ENCODE results near the gene PLA2G15. TPM values are rescaled to one million over a fixed set of nuclear protein-coding genes. Genes with fewer than 3 reads are reported as not detected.

PLA2G15 gene
- total and polyA plus RNA-seq, 2 donors (not counting 1 experiment from before 2014, with no cell fraction given), result 6.1 to 12.5 TPM

DNA sequence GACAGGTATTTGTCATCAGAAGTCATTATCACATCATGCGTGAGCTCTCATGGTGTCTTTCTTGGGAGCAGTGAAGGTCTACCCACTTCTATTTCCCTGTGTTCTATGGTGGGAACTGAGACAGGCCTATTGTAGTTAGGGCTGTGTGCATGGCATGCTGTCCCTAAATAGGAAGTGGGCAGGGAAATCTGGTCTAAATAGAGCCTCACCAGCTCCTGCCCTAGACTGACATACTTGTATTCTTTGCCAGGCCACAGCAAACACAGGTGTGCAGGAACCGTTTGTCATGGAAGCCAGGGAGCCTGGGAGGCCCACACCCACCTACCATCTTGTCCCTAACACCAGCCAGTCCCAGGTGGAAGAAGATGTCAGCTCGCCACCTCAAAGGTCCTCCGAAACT lies 29.3 kb downstream of the PLA2G15 start:
- H4K20me1 ChIP-seq (ENCODE audit: control insufficient read depth, insufficient read depth, low read length, poor library complexity, severe bottlenecking), result peaks cover 35% of the 10 kb centered on the region
- peaks cover 9 to 43% of the 10 kb centered on the region in 2 experiments for H3K36me3 ChIP-seq (replicated peaks in 1 of 2; ENCODE audit: control extremely low read depth in 1 of 2, control insufficient read depth in 1 of 2, extremely low read depth in 1 of 2, insufficient read depth in 2 of 2, low read length in 1 of 2)
- Mint-ChIP-seq H3K9me3 (ENCODE audit: insufficient read depth) (no peaks in the 10 kb centered on the region), H3K4me3 (peak overlapping the region; percentile 19), H3K27ac (peak overlapping the region; percentile 71), H3K27me3 (no peaks in the 10 kb centered on the region), H3K4me1 (peaks cover 57% of the 10 kb centered on the region)
- ChIA-PET POLR2A (interaction anchor here (0.5 to 1.0 kb wide), 2 partner anchors 10 to 36 kb away, joined by 4 to 5 read pairs; partner anchors contain the start of genes PRMT7 and SLC7A6OS), CTCF (interaction anchor here (0.8 to 3.6 kb wide), 7 partner anchors 8 to 54 kb away, joined by 3 to 20 read pairs (median 5); partner anchors contain the start of gene SLC7A6)
- H3K9ac ChIP-seq (ENCODE audit: low read length), result no peak overlapping the region
- WGBS (ENCODE audit: insufficient coverage), result 91% methylated on average over 3 of the region's 4 CpGs
- TF ChIP-seq, protein P1, sequence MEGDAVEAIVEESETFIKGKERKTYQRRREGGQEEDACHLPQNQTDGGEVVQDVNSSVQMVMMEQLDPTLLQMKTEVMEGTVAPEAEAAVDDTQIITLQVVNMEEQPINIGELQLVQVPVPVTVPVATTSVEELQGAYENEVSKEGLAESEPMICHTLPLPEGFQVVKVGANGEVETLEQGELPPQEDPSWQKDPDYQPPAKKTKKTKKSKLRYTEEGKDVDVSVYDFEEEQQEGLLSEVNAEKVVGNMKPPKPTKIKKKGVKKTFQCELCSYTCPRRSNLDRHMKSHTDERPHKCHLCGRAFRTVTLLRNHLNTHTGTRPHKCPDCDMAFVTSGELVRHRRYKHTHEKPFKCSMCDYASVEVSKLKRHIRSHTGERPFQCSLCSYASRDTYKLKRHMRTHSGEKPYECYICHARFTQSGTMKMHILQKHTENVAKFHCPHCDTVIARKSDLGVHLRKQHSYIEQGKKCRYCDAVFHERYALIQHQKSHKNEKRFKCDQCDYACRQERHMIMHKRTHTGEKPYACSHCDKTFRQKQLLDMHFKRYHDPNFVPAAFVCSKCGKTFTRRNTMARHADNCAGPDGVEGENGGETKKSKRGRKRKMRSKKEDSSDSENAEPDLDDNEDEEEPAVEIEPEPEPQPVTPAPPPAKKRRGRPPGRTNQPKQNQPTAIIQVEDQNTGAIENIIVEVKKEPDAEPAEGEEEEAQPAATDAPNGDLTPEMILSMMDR (IDR thresholded peaks at IDR 0.05), result no peak
- TF ChIP-seq EZH2 (IDR thresholded peaks at IDR 0.05; ENCODE audit: borderline replicate concordance, insufficient read depth, low read depth, low read length, poor library complexity, severe bottlenecking), result no peak
- H3K4me1 ChIP-seq (ENCODE audit: control insufficient read depth in 2 of 2, insufficient read depth in 2 of 2, low read length in 2 of 2), result peaks cover 43 to 54% of the 10 kb centered on the region in 2 donors
- H3K9me3 ChIP-seq (ENCODE audit: control extremely low read depth in 1 of 3, control insufficient read depth in 2 of 3, insufficient read depth in 1 of 3, low read length in 2 of 3), result no peaks in the 10 kb centered on the region
- ATAC-seq (ENCODE audit: low read depth), result no peak
- no peak for DNase-seq
- H3K27ac ChIP-seq (ENCODE audit: low read length in 2 of 2), result peak overlapping the region in 1 of 2 donors; percentile 1
- no peak overlapping the region for H3K4me3 ChIP-seq (ENCODE audit: control extremely low read depth in 1 of 5, extremely low read depth in 1 of 5, insufficient read depth in 1 of 5, low read depth in 2 of 5, low read length in 4 of 5)
- H2AFZ ChIP-seq (ENCODE audit: insufficient read depth, low read depth, low read length, poor library complexity, severe bottlenecking), result no peak overlapping the region
- H3K4me2 ChIP-seq (replicated peaks; ENCODE audit: low read depth, low read length, poor library complexity, severe bottlenecking), result peak overlapping the region; percentile 62
- no peaks in the 10 kb centered on the region for H3K27me3 ChIP-seq (replicated peaks in 1 of 4; ENCODE audit: control extremely low read depth in 1 of 4, control insufficient read depth in 3 of 4, insufficient read depth in 4 of 4, low read length in 3 of 4)
- intact Hi-C loops (cut with micrococcal nuclease), result no loop called here
- H3K79me2 ChIP-seq (ENCODE audit: control insufficient read depth, insufficient read depth, low read length), result peaks cover 86% of the 10 kb centered on the region

DNA sequence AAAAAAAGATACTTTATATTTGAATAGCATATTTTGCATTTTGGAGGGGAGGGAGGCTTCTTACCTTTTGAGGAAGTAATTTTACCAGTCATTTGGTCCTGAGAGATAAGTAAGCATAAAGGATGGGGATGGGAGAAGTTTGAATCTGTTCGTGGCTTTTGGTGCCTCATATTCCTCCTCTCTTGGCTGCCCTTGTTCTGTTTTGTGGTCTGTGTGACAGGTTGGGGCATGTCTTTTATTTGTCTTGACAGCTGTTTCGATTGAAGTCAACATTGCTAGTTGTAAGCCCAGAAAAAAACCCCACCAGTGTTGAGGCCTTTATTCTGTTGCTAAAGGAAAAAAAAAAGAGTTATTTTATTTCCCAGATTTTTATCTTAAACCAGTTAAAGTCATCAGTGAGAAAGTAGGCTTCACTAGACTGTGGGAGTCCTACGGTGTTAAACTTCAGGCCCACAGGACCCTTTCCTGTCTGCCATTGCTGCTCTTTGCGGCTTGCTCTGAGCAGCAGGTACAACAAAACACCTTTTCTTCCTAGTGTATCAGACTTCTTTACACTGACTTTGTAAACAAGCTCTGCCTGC lies 30.5 kb downstream of the PLA2G15 start:
- whole genome bisulfite sequencing (ENCODE audit: insufficient coverage), result 15% methylated on average over 3 of the region's 4 CpGs
- peak overlapping the region; percentile 28 for H2AFZ ChIP-seq (ENCODE audit: insufficient read depth, low read depth, low read length, poor library complexity, severe bottlenecking)
- H3K4me3 ChIP-seq (ENCODE audit: control extremely low read depth in 1 of 5, extremely low read depth in 1 of 5, insufficient read depth in 1 of 5, low read depth in 2 of 5, low read length in 4 of 5), result peak overlapping the region in 2 of 5 experiments; percentile 24 to 40
- peak overlapping the region; percentile 62 for H3K4me2 ChIP-seq (replicated peaks; ENCODE audit: low read depth, low read length, poor library complexity, severe bottlenecking)
- ChIA-PET CTCF (interaction anchor here (0.6 to 3.6 kb wide), 7 partner anchors 10 to 53 kb away, joined by 3 to 20 read pairs (median 5); partner anchors contain the start of genes PRMT7, SLC7A6 and SLC7A6OS), POLR2A (no interaction called here)
- peak overlapping the region; percentile 47 for H3K9ac ChIP-seq (ENCODE audit: low read length)
- peaks cover 35% of the 10 kb centered on the region for H4K20me1 ChIP-seq (ENCODE audit: control insufficient read depth, insufficient read depth, low read length, poor library complexity, severe bottlenecking)
- Mint-ChIP-seq H3K4me3 (peak overlapping the region; percentile 64), H3K27me3 (no peaks in the 10 kb centered on the region), H3K27ac (peak overlapping the region; percentile 94), H3K4me1 (peaks cover 55% of the 10 kb centered on the region), H3K9me3 (ENCODE audit: insufficient read depth) (no peaks in the 10 kb centered on the region)
- peak overlapping the region; percentile 46 to 79 for H3K27ac ChIP-seq (ENCODE audit: low read length in 2 of 2)
- intact Hi-C loops (cut with micrococcal nuclease), result loop anchor here (1.0 kb wide), 1 partner anchor 14 kb away; no protein-coding TSS in a partner anchor
- no peak for TF ChIP-seq EZH2 (IDR thresholded peaks at IDR 0.05; ENCODE audit: borderline replicate concordance, insufficient read depth, low read depth, low read length, poor library complexity, severe bottlenecking)
- TF ChIP-seq, protein P1 (IDR thresholded peaks at IDR 0.05), result no peak
- no peaks in the 10 kb centered on the region for H3K27me3 ChIP-seq (replicated peaks in 1 of 4; ENCODE audit: control extremely low read depth in 1 of 4, control insufficient read depth in 3 of 4, insufficient read depth in 4 of 4, low read length in 3 of 4)
- peaks cover 9 to 40% of the 10 kb centered on the region in 2 experiments for H3K36me3 ChIP-seq (replicated peaks in 1 of 2; ENCODE audit: control extremely low read depth in 1 of 2, control insufficient read depth in 1 of 2, extremely low read depth in 1 of 2, insufficient read depth in 2 of 2, low read length in 1 of 2)
- ATAC-seq (ENCODE audit: low read depth) (peak; percentile 67), DNase-seq (peak; percentile 65)
- H3K9me3 ChIP-seq (ENCODE audit: control extremely low read depth in 1 of 3, control insufficient read depth in 2 of 3, insufficient read depth in 1 of 3, low read length in 2 of 3), result no peaks in the 10 kb centered on the region
- peaks cover 86% of the 10 kb centered on the region for H3K79me2 ChIP-seq (ENCODE audit: control insufficient read depth, insufficient read depth, low read length)
- peaks cover 43 to 61% of the 10 kb centered on the region in 2 donors for H3K4me1 ChIP-seq (ENCODE audit: control insufficient read depth in 2 of 2, insufficient read depth in 2 of 2, low read length in 2 of 2)

Measured in B cell (primary cell).